H1 (cell line): Measurements from ENCODE around the gene TTC27. TPM values are rescaled to one million over a fixed set of nuclear protein-coding genes. Genes with fewer than 3 reads are reported as not detected.

Source experiments
- CTCF ChIA-PET: fragments of 300-600 bp; sonication (Branson Sonifier 250); formaldehyde crosslinking; loops from one replicate; lab custom pipeline; 2021; ENCODE audit not compliant: partially characterized antibody; lab: Charles Lee
- POLR2A ChIA-PET: fragments of 300-600 bp; sonication (Branson Sonifier 250); formaldehyde crosslinking; loops from one replicate; lab custom pipeline; 2021; ENCODE audit warnings: inconsistent platforms; ENCODE audit not compliant: partially characterized antibody; lab: Charles Lee
- DNase-seq, 2 experiments: peaks; one replicate each; pipeline versions ENCODE4 v3.0.0 to v3.0.0-alpha.2; 2010 to 2022; ENCODE audit warnings: low spot score in 2 of 2, low read depth in 1 of 2, mixed read lengths in 1 of 2
- FAIRE-seq: peaks from 2 replicates; lab custom pipeline; 2011; peaks lifted over from hg19 to GRCh38; lab: Jason Lieb, UNC
- H2AFZ ChIP-seq: 2 replicates; pipeline ENCODE4 v1.8.1; 2012; ENCODE audit warnings: low read length, inconsistent platforms
- H2AK5ac ChIP-seq: 2 replicates; pipeline ENCODE4 v1.6.1; 2013; ENCODE audit warnings: low read depth, low read length
- H2BK120ac ChIP-seq: replicated peaks from 2 replicates; pipeline ENCODE3; 2013; ENCODE audit warnings: low read depth, low read length, inconsistent platforms
- H2BK12ac ChIP-seq: 2 replicates; pipeline ENCODE4 v1.6.1; 2013; ENCODE audit warnings: low read depth, low read length
- H2BK15ac ChIP-seq: 2 replicates; pipeline ENCODE4 v1.6.1; 2013; ENCODE audit warnings: low read length
- H2BK20ac ChIP-seq: 2 replicates; pipeline ENCODE4 v1.6.1; 2013; ENCODE audit warnings: low read length
- H2BK5ac ChIP-seq: 2 replicates; pipeline ENCODE4 v1.6.1; 2013; ENCODE audit warnings: low read depth, low read length
- H3K14ac ChIP-seq: 2 replicates; pipeline ENCODE4 v1.6.1; 2013; ENCODE audit warnings: inconsistent platforms; ENCODE audit not compliant: insufficient read length
- H3K18ac ChIP-seq: 2 replicates; pipeline ENCODE4 v1.6.1; 2013; ENCODE audit warnings: low read length; ENCODE audit errors: extremely low read depth
- H3K23ac ChIP-seq: 2 replicates; pipeline ENCODE4 v1.6.1; 2013; ENCODE audit warnings: inconsistent platforms; ENCODE audit not compliant: insufficient read length
- H3K23me2 ChIP-seq: 2 replicates; pipeline ENCODE4 v1.6.1; 2013; ENCODE audit warnings: low read depth, low read length
- H3K27ac ChIP-seq: 2 replicates; pipeline ENCODE4 v1.6.1; 2011; ENCODE audit warnings: low read depth, low read length, inconsistent platforms
- H3K27me3 ChIP-seq, 4 experiments: replicated peaks in 1 of 4; 1 replicate in 1 of 4; 2 replicates in 3 of 4; pipeline versions ENCODE4 v1.6.1 to v1.8.1; 2011 to 2013; ENCODE audit warnings: low read length in 3 of 4, mild to moderate bottlenecking in 3 of 4, inconsistent platforms in 2 of 4, mixed read lengths in 2 of 4, moderate library complexity in 1 of 4; ENCODE audit not compliant: control insufficient read depth in 3 of 4, insufficient read depth in 3 of 4; ENCODE audit errors: extremely low read depth in 1 of 4
- H3K36me3 ChIP-seq, 4 experiments: 2 replicates each; pipeline versions ENCODE4 v1.6.1 to v1.8.1; 2011 to 2013; ENCODE audit warnings: mild to moderate bottlenecking in 4 of 4, low read length in 3 of 4, moderate library complexity in 2 of 4, control low read depth in 1 of 4, inconsistent platforms in 1 of 4; ENCODE audit not compliant: insufficient read depth in 4 of 4, control insufficient read depth in 2 of 4
- H3K4ac ChIP-seq: replicated peaks from 2 replicates; pipeline ENCODE3; 2013; ENCODE audit warnings: low read length, low read depth, mixed read lengths, inconsistent platforms; ENCODE audit not compliant: insufficient read length
- H3K4me1 ChIP-seq, 4 experiments: replicated peaks in 1 of 4; 1 replicate in 1 of 4; 2 replicates in 3 of 4; pipeline versions ENCODE4 v1.6.1 to v1.8.1; 2011 to 2013; ENCODE audit warnings: low read length in 3 of 4, inconsistent platforms in 2 of 4, mixed read lengths in 1 of 4; ENCODE audit not compliant: insufficient read depth in 4 of 4, control insufficient read depth in 3 of 4
- H3K4me2 ChIP-seq, 2 experiments: 2 replicates each; pipeline versions ENCODE4 v1.6.1 to v1.8.1; 2011 to 2013; ENCODE audit warnings: low read depth in 2 of 2, low read length in 2 of 2, control low read depth in 1 of 2, inconsistent platforms in 1 of 2, mild to moderate bottlenecking in 1 of 2; ENCODE audit not compliant: insufficient read depth in 1 of 2
- H3K4me3 ChIP-seq, 4 experiments: fragments of 200-600, 300-600 bp in 1 of 4; sonication (generic), shearing (Covaris generic), sonication (Bioruptor Twin) in 1 of 4; 2 replicates each; pipeline versions ENCODE4 v1.5.1 to v1.8.1; 2011 to 2016; ENCODE audit warnings: low read length in 4 of 4, low read depth in 3 of 4, control low read depth in 2 of 4, inconsistent platforms in 2 of 4, mild to moderate bottlenecking in 2 of 4, mixed read lengths in 1 of 4, moderate library complexity in 1 of 4; ENCODE audit not compliant: insufficient read depth in 2 of 4; ENCODE audit errors: extremely low read depth in 1 of 4
- H3K56ac ChIP-seq: replicated peaks from 2 replicates; pipeline ENCODE3; 2013; ENCODE audit warnings: low read depth, mild to moderate bottlenecking, mixed read lengths, low read length, inconsistent platforms; ENCODE audit not compliant: insufficient read length
- H3K79me1 ChIP-seq: 2 replicates; pipeline ENCODE4 v1.6.1; 2013; ENCODE audit warnings: low read depth, low read length, control low read depth
- H3K79me2 ChIP-seq, 2 experiments: 2 replicates each; pipeline versions ENCODE4 v1.6.1 to v1.8.1; 2012 to 2013; ENCODE audit warnings: low read length in 2 of 2, mild to moderate bottlenecking in 2 of 2, inconsistent platforms in 1 of 2; ENCODE audit not compliant: insufficient read depth in 2 of 2, control insufficient read depth in 1 of 2
- H3K9ac ChIP-seq, 4 experiments: replicated peaks in 1 of 4; 1 replicate in 1 of 4; 2 replicates in 3 of 4; pipeline versions ENCODE4 v1.6.1 to v1.8.1; 2011 to 2013; ENCODE audit warnings: low read depth in 3 of 4, low read length in 3 of 4, control low read depth in 2 of 4, mild to moderate bottlenecking in 2 of 4, moderate library complexity in 2 of 4, inconsistent platforms in 1 of 4; ENCODE audit errors: extremely low read depth in 1 of 4
- H3K9me3 ChIP-seq, 2 experiments: 2 replicates each; pipeline versions ENCODE4 v1.6.1 to v1.8.1; 2012 to 2013; ENCODE audit warnings: mild to moderate bottlenecking in 2 of 2, moderate library complexity in 2 of 2, control low read depth in 1 of 2, inconsistent platforms in 1 of 2, low read depth in 1 of 2, low read length in 1 of 2, mixed read lengths in 1 of 2; ENCODE audit not compliant: insufficient read depth in 2 of 2
- H4K20me1 ChIP-seq, 2 experiments: replicated peaks in 1 of 2; 2 replicates each; pipeline versions ENCODE3 to v1.8.1; 2011 to 2013; ENCODE audit warnings: inconsistent platforms in 2 of 2, low read length in 2 of 2, mild to moderate bottlenecking in 1 of 2; ENCODE audit not compliant: insufficient read depth in 2 of 2, control insufficient read depth in 1 of 2
- H4K5ac ChIP-seq: 2 replicates; pipeline ENCODE4 v1.6.1; 2013; ENCODE audit warnings: low read length, low read depth, mixed read lengths, inconsistent platforms; ENCODE audit not compliant: insufficient read length
- H4K8ac ChIP-seq: 2 replicates; pipeline ENCODE4 v1.8.0; 2013; ENCODE audit warnings: mild to moderate bottlenecking, moderate library complexity, low read length, inconsistent platforms; ENCODE audit not compliant: insufficient read depth; ENCODE audit errors: extremely low read depth
- H4K91ac ChIP-seq: replicated peaks from 2 replicates; pipeline ENCODE3; 2013; ENCODE audit warnings: low read length, mixed read lengths, inconsistent platforms; ENCODE audit not compliant: insufficient read length
- ASH2L ChIP-seq: fragments of 200-600, 300-600 bp; sonication (generic); IDR thresholded peaks from one replicate; pipeline ENCODE4 v1.7.1; 2017; ENCODE audit warnings: low read length
- CBX5 ChIP-seq: fragments of 300-800, 300-1000 bp; sonication (generic); IDR thresholded peaks from 2 replicates; pipeline ENCODE4 v1.7.1; 2016; ENCODE audit warnings: antibody characterized with exemption, low read length, low read depth
- E2F6 ChIP-seq: IDR thresholded peaks from 2 replicates; pipeline ENCODE4 v1.6.1; 2012; ENCODE audit warnings: inconsistent platforms
- EGR1 ChIP-seq: IDR thresholded peaks from 2 replicates; pipeline ENCODE4 v1.6.1; 2011; ENCODE audit warnings: low read depth, low read length, borderline replicate concordance
- RBBP5 ChIP-seq: IDR thresholded peaks from 2 replicates; pipeline ENCODE4 v1.7.1; 2012; ENCODE audit warnings: low read depth, mild to moderate bottlenecking, inconsistent platforms, low read length, moderate library complexity, borderline replicate concordance
- RFX5 ChIP-seq: IDR thresholded peaks from 2 replicates; pipeline ENCODE4 v1.6.1; 2011; ENCODE audit warnings: low read depth, low read length, improper control_type of control experiment, borderline replicate concordance
- SIN3A ChIP-seq, 2 experiments: IDR thresholded peaks in 1 of 2; conservative IDR thresholded peaks in 1 of 2; 2 replicates each; pipeline ENCODE4 v1.6.1; 2011 to 2012; ENCODE audit warnings: low read length in 2 of 2, improper control_type of control experiment in 1 of 2, low read depth in 1 of 2, mild to moderate bottlenecking in 1 of 2
- SUZ12 ChIP-seq: fragments of 200-600 bp; sonication (generic); IDR thresholded peaks from 2 replicates; pipeline ENCODE4 v1.6.1; 2012; ENCODE audit warnings: mild to moderate bottlenecking, inconsistent platforms, low read length, moderate library complexity, mixed read lengths
- USF2 ChIP-seq: IDR thresholded peaks from 2 replicates; pipeline ENCODE4 v1.6.1; 2011; ENCODE audit warnings: low read length, improper control_type of control experiment
- WGBS, 2 experiments: shearing (Covaris generic) in 1 of 2; methylation state at CpG; one replicate each; pipeline versions ENCODE4 v1.1.6 to v1.1.7; 2013 to 2015; ENCODE audit warnings: low lambda C conversion rate in 2 of 2, mixed read lengths in 2 of 2, inconsistent platforms in 1 of 2, low coverage in 1 of 2, missing lambda C conversion rate in 1 of 2; ENCODE audit not compliant: insufficient replicate concordance in 2 of 2, insufficient coverage in 1 of 2, insufficient read length in 1 of 2; ENCODE audit errors: extremely low coverage in 1 of 2, missing lambda C conversion rate in 1 of 2; 5-methylcytosine and 5-hydroxymethylcytosine counted together
- polyA plus RNA-seq, 7 experiments: library from polyadenylated mRNA; depleted of rRNA in 3 of 7; stranded (reverse) in 5 of 7; unstranded in 2 of 7; fragments of >200 nt in 5 of 7; fragments of 200-250 nt in 2 of 7; gene quantifications; 1 replicate in 5 of 7; 2 replicates in 1 of 7; 4 replicates in 1 of 7; pipeline versions ENCODE4 v1.2.1 to v1.2.3, GENCODE V29; 2011 to 2013; ENCODE audit warnings: missing spikeins in 2 of 7, mixed read lengths in 2 of 7
- total RNA-seq: library from RNA; stranded (reverse); fragmentation: NEBNext Ultra II Directional; extraction: Animal tissue kit (Norgen Biotek cat#: 25700); gene quantifications from 2 replicates; pipeline ENCODE4 v1.2.1, GENCODE V29; 2021

Gene TTC27
- total and polyA plus RNA-seq, 2 of the 8 experiments (the other 6 are each of a cell fraction or from before 2014, with no cell fraction given): 13.8 to 29.1 TPM

GRCh38 chr2:32862269-32863055 is 234.6 kb downstream of the TTC27 start:
- H3K4me3 ChIP-seq: no peak overlapping the region
- no peaks in the 10 kb centered on the region for H4K20me1 ChIP-seq
- H2BK20ac ChIP-seq: no peak overlapping the region
- no peaks in the 10 kb centered on the region for H3K4me1 ChIP-seq
- H3K79me1 ChIP-seq: no peaks in the 10 kb centered on the region
- H4K91ac ChIP-seq: no peak overlapping the region
- H2AK5ac ChIP-seq: no peak overlapping the region
- no peak overlapping the region for H3K9ac ChIP-seq
- H3K27me3 ChIP-seq: no peaks in the 10 kb centered on the region
- no peak overlapping the region for H4K5ac ChIP-seq
- H2BK15ac ChIP-seq: no peak overlapping the region
- WGBS, 2 experiments: 90% methylated on average over 4 of the region's 4 CpGs; no CpG with 5 or more reads in 1 of the 2 experiments
- H3K79me2 ChIP-seq: no peaks in the 10 kb centered on the region
- no peak overlapping the region for H3K23ac ChIP-seq
- no peaks in the 10 kb centered on the region for H3K23me2 ChIP-seq
- CTCF ChIA-PET: no interaction called here
- H2BK12ac ChIP-seq: no peak overlapping the region
- no peak overlapping the region for H3K56ac ChIP-seq
- no peak overlapping the region for H3K4me2 ChIP-seq
- no peaks in the 10 kb centered on the region for H3K36me3 ChIP-seq
- no peak for DNase-seq
- no peak for TF ChIP-seq SIN3A (conservative IDR thresholded peaks at IDR 0.05 in 1 of 2, IDR thresholded peaks at IDR 0.05 in 1 of 2; ENCODE audit: low read depth in 1 of 2, low read length in 2 of 2)
- TF ChIP-seq ASH2L: no peak
- TF ChIP-seq SUZ12: no peak
- no peak for TF ChIP-seq USF2
- no peak for TF ChIP-seq RFX5
- TF ChIP-seq RBBP5: no peak
- no peak for TF ChIP-seq EGR1
- TF ChIP-seq E2F6: no peak
- TF ChIP-seq CBX5: no peak
- H4K8ac ChIP-seq: no peak overlapping the region
- no peak overlapping the region for H3K18ac ChIP-seq
- H2BK120ac ChIP-seq: no peak overlapping the region
- no peak overlapping the region for H2BK5ac ChIP-seq
- no peak overlapping the region for H3K14ac ChIP-seq
- H3K4ac ChIP-seq: no peak overlapping the region
- FAIRE-seq: no peak
- no peak overlapping the region for H2AFZ ChIP-seq
- POLR2A ChIA-PET: no interaction called here
- H3K9me3 ChIP-seq: no peaks in the 10 kb centered on the region
- no peak overlapping the region for H3K27ac ChIP-seq
